HUES48 (cell line): ENCODE data around the gene KIF25.

ENCODE experiments used
- H3K27ac ChIP-seq: one replicate; pipeline ENCODE4 v1.7.0; 2013; ENCODE audit warnings: low read depth, low read length, inconsistent platforms
- H3K27me3 ChIP-seq: 2 replicates; pipeline ENCODE4 v1.6.1; 2013; ENCODE audit warnings: mild to moderate bottlenecking, low read length; ENCODE audit not compliant: control insufficient read depth, insufficient read depth
- H3K36me3 ChIP-seq: 2 replicates; pipeline ENCODE4 v1.6.1; 2013; ENCODE audit warnings: low read length; ENCODE audit not compliant: control insufficient read depth, insufficient read depth
- H3K4me1 ChIP-seq: 2 replicates; pipeline ENCODE4 v1.6.1; 2013; ENCODE audit warnings: mild to moderate bottlenecking, low read length; ENCODE audit not compliant: control insufficient read depth, insufficient read depth
- H3K4me3 ChIP-seq: 2 replicates; pipeline ENCODE4 v1.5.1; 2013; ENCODE audit warnings: mild to moderate bottlenecking, low read depth, low read length
- H3K9ac ChIP-seq: 2 replicates; pipeline ENCODE4 v1.6.1; 2013; ENCODE audit warnings: mild to moderate bottlenecking, low read depth, low read length, moderate library complexity
- H3K9me3 ChIP-seq: 2 replicates; pipeline ENCODE4 v1.6.1; 2013; ENCODE audit warnings: low read length; ENCODE audit not compliant: control insufficient read depth, insufficient read depth

KIF25 gene

DNA sequence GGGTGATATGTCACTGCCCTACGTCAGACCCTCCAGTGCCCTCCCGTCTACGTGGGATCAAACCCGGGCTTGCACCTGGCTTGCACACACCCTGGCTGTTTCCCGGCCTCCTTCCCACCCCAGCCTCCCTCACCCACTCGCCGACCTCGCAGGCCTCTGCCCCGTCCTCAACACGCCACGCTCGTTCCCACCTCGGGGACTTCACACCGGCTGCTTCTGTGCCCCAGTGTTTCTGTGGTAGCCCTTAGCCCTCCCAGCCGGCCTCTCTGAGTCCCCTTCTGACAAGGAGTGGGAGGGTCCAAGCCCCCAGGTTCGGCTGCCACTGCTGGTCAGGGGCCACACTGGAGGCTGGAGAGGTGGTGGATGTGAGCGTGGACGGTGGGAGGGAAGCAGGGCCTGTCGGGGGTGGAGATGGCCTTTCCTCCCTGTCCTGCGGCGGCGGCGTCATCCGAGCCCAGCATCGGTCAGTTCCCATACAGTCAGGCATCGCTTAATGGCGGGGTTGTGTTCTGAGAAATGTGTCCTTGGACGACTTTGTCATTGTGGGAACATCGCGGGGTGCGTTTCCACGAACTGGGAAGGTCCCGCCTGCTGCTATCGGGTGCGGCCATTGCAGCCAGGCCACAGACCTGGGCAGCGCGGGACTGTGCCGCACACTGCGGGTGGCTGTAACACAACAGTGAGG lies 11.4 kb upstream of the KIF25 start:
- H3K27ac ChIP-seq = no peak overlapping the region
- H3K36me3 ChIP-seq = no peaks in the 10 kb centered on the region
- H3K9me3 ChIP-seq = no peaks in the 10 kb centered on the region
- no peaks in the 10 kb centered on the region for H3K4me1 ChIP-seq
- no peak overlapping the region for H3K4me3 ChIP-seq
- H3K9ac ChIP-seq = no peak overlapping the region
- H3K27me3 ChIP-seq = no peaks in the 10 kb centered on the region

DNA sequence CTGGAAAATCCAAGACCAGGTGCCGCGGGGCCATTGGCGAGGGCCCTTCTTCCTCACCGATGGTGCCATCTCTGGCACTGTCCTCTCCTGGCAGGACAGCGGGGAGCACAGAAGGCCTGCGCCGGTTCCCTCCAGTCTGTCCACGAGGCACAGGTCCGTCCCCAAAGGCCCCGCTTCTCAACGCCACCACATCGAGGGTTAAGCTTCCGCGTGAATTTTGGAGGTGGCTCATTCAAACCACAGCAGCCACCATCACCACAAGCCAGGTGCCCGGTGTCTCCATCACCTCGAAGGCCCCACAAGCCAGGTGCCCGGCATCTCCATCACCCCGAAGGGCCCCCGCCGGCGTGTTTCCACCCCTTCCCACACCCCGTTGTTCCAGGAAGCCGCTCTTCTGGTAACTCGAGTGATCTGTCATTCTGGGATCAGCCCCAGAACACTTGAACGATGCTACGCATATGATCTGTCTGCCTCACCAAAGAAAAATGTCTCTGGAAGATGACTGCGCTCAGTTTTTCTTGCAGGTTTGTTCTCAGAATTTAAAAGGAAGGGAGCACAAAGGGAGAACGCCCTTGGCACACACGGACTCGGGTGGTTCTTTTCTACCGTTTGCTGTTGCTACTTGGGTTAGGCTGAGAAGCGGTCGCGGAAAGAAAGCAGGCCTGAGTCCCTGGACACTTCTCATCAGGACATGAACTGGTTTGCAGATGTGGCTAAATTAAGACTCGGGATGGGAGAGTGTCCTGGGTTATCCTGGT lies 9.9 kb upstream of the KIF25 start:
- H3K4me1 ChIP-seq = no peaks in the 10 kb centered on the region
- H3K36me3 ChIP-seq = no peaks in the 10 kb centered on the region
- H3K4me3 ChIP-seq = no peak overlapping the region
- H3K9ac ChIP-seq = no peak overlapping the region
- no peaks in the 10 kb centered on the region for H3K9me3 ChIP-seq
- no peaks in the 10 kb centered on the region for H3K27me3 ChIP-seq
- no peak overlapping the region for H3K27ac ChIP-seq

DNA sequence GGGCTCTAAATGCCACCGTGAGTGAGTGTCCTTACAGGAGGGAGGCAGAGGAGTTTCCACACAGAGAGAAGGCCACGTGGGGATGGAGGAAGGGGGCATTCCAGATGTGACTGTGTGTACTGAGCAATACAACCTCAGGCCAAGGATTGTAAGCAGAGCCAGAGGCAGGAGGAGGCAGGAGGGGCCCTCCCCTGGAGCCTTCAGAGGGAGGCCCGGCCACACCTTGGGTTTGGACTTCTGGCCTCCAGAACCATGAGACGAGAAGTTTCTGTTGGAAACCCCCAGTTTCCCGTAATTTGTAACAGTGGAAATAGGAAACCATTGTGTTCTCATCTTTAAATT lies 9.3 kb upstream of the KIF25 start:
- H3K4me1 ChIP-seq = no peaks in the 10 kb centered on the region
- H3K9ac ChIP-seq = no peak overlapping the region
- H3K27me3 ChIP-seq = no peaks in the 10 kb centered on the region
- no peaks in the 10 kb centered on the region for H3K36me3 ChIP-seq
- no peaks in the 10 kb centered on the region for H3K9me3 ChIP-seq
- H3K4me3 ChIP-seq = no peak overlapping the region
- no peak overlapping the region for H3K27ac ChIP-seq

DNA sequence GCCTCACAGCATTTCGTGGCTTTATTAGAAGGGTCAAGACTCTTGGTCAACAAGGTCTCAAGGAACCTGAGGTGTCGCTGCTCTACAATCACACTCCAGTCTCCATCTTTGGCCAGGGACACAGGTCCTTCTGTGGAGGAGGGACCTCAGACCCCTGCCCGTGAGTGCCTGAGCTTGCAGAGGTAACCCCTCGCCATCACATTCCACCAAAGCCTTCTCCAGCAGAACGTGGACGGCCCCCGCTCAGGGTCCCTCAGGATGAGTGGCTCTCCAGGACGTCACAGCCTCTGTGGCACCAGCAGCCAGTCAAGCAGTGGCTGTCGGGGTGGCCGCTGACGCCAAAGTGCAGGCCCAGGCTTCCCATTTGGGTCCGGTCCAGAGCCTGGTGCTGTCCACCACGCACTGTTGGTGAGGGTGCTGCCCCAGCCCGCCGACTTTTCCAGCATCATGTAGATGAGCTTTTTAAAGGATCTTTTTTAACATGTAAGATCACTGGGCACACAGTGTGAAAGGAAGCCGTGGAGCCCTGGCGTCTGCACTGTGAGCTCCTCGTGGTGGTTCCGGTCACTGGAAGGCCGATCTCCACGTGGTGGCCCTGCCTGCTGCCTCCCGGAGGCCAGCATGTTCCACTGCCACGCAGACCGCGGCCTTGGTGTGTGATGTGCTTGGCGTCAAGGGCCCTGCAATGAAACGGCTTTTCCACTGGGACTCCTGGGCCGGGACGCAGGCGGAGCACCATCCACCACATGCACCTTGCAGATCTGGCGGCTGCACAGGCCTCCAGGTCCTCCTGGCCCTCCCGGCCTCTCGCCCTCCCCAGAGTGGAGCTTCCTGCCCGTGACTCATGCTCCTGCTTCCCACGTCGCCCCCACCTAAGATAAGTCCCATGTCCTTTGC lies 8.3 kb upstream of the KIF25 start:
- Histone ChIP-seq H3K27ac (no peak overlapping the region), H3K4me1 (no peaks in the 10 kb centered on the region), H3K4me3 (no peak overlapping the region), H3K27me3 (no peaks in the 10 kb centered on the region), H3K9ac (no peak overlapping the region), H3K36me3 (no peaks in the 10 kb centered on the region), H3K9me3 (no peaks in the 10 kb centered on the region)

DNA sequence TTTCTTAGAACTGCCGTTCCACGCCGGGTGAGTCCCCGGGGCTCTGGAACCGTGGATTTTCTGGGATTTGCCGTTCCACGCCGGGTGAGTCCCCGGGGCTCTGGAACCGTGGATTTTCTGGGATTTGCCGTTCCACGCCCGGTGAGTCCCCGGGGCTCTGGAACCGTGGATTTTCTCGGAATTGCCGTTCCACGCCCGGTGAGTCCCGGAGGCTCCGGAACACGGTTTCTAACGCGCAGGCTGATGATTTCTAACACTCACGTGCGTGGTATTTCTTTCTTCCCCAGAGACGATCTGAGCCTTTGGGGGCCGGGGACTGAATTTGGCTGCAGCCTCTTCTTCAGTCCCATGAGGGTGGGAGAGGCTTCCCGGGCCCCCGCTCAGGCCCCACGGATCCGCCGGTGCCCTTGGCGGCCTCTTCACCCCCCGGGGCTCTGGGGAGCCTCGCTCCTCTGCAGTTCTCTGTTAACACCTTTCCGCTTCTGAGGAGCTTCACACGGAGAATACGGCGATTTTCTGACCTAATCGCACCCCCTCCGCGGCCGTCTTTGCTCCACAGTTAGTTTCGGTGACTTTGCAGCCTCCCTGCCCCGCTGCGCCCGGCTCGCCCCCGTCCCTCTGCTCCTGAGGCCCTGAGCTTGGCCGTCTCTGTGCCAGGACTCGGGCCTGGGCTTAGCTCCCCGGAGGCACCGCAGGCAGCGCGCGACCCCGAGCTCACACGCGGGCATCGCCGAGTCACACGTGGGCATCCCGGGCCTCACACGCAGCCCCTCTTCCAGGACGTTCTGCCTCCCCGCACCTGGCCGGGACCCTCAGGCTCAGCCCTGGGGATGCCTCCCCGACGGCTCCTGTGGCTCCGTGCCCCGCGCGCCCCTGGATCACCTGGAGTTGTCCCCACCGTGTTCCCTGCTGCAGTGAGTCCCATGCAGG lies 7.2 kb upstream of the KIF25 start:
- Histone ChIP-seq H3K36me3 (no peaks in the 10 kb centered on the region), H3K9me3 (no peaks in the 10 kb centered on the region), H3K4me3 (no peak overlapping the region), H3K27me3 (no peaks in the 10 kb centered on the region), H3K27ac (no peak overlapping the region), H3K4me1 (no peaks in the 10 kb centered on the region), H3K9ac (no peak overlapping the region)

DNA sequence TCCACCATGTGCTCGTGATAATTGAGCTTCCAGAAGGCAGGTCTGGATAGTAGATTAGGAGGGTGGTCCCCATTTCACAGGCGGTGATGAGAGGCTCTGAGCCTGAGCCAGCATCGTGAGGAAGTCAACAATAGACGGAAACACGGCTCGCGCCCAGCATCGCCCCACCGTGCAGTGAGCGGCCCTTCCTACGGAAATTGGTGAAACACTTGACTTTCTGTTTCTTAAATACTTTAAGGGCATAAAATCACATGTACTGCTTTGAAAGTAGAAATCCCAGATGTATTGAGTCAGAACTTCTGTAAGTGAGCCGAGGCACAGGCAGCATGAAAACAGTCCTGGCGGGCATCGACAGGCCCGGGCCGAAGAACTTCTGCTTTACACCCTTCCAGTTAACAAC lies 4.3 kb upstream of the KIF25 start:
- Histone ChIP-seq H3K9ac (no peak overlapping the region), H3K27me3 (no peaks in the 10 kb centered on the region), H3K4me1 (no peaks in the 10 kb centered on the region), H3K36me3 (no peaks in the 10 kb centered on the region), H3K9me3 (no peaks in the 10 kb centered on the region), H3K4me3 (no peak overlapping the region), H3K27ac (no peak overlapping the region)

DNA sequence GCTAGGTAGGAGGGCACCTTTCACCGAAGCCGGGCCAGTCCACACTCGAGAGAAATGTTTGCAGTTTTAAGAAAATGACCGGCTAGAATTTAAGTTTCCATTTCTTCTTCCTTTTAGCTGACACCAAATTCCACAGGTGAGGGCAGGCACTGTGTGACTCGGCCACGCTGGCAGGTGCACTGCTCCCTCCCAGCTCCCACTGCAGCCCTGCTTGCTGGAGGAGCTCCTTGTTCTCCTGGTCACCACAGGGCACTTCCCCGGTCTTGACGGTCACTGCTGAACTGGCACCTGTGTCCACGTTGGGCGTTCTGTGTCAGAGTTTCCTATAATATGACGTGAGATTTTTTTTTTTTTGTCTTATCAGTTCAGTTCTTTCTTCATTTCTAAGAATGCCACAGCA lies 3.6 kb upstream of the KIF25 start:
- no peaks in the 10 kb centered on the region for H3K27me3 ChIP-seq
- H3K36me3 ChIP-seq = no peaks in the 10 kb centered on the region
- H3K9ac ChIP-seq = no peak overlapping the region
- H3K9me3 ChIP-seq = no peaks in the 10 kb centered on the region
- no peak overlapping the region for H3K4me3 ChIP-seq
- no peak overlapping the region for H3K27ac ChIP-seq
- no peaks in the 10 kb centered on the region for H3K4me1 ChIP-seq

DNA sequence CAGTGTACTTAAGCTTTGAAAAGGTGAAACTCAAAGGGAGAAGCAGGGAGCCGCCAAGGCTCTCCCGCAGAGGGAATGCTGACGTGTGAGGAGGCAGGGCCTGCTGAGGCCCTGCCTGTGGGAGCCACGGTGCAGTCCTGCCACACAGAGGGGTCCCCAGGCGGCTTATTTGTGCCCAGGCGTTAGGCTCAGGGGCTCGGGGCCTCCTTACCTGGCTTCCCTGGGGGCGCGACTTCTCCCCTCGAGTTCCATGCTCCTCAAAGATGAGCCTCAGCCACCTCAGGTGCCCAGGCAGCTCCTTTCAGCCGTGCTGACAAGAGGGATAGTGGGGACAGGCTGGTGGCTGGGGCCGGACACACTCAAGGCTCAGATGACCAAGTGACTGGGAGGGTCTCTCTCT lies 2.2 kb upstream of the KIF25 start:
- Histone ChIP-seq H3K9ac (no peak overlapping the region), H3K9me3 (no peaks in the 10 kb centered on the region), H3K27ac (no peak overlapping the region), H3K27me3 (no peaks in the 10 kb centered on the region), H3K4me1 (no peaks in the 10 kb centered on the region), H3K4me3 (no peak overlapping the region), H3K36me3 (no peaks in the 10 kb centered on the region)

DNA sequence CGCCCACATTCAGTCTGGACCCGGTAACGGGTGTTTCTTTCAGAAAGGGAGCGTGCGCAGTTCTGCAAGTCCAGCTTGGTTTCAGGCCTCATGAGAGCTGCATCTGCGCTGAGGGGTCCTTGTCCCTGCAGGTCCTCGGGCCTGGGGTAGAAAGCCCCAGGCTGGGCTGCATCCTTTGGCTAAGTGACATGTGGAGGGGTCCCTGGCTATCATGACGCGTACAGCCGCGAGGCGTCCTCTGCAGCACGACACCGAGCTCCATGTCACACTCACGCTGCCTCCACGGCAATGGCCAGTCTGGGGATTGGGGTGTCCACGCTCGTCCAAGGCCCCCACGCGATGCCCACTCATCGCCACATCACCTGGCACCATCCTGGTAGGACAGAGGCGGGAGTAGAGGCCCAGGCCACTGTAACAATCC lies 1.7 kb upstream of the KIF25 start:
- no peaks in the 10 kb centered on the region for H3K36me3 ChIP-seq
- no peaks in the 10 kb centered on the region for H3K4me1 ChIP-seq
- H3K9ac ChIP-seq = no peak overlapping the region
- no peak overlapping the region for H3K4me3 ChIP-seq
- no peaks in the 10 kb centered on the region for H3K27me3 ChIP-seq
- H3K27ac ChIP-seq = no peak overlapping the region
- no peaks in the 10 kb centered on the region for H3K9me3 ChIP-seq

DNA sequence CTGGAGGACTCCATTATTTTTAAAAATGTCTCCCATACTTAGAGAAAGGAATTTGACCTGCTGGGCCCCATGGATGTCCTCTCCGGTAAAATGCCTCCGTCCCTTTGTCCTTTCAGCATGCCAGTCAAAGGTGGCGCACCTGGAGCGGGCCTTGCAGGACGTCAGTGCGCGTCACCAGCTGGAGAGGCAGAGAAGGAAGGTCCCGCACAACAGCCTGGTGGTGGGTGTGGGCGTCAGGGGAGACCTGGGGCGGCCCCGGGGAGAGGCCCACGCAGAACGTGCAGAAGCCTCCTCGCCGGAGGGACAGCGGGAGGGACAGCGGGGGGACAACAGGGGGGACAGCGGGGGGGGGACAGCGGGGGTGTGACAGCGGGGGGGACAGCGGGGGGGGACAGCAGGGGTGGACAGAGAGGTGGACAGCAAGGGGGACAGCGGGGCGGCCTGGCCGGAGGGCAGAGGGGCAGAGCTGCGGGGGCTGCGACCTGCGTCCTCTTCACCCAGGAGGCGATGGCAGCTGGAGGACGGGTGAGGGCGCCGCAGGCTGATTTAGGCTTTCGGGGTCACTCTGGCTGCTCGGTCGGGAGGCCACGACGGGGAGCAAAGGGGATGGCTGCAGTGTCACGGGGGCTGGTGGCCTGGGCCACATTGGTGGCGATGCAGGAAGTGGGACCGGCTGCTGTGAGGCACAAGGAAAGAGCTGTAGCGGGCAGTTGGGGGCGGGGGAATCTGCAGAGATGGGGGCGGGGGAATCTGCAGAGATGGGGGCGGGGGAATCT lies 859 bp upstream of the KIF25 start:
- no peak overlapping the region for H3K27ac ChIP-seq
- H3K9me3 ChIP-seq = no peaks in the 10 kb centered on the region
- no peaks in the 10 kb centered on the region for H3K4me1 ChIP-seq
- H3K27me3 ChIP-seq = no peaks in the 10 kb centered on the region
- H3K9ac ChIP-seq = no peak overlapping the region
- H3K4me3 ChIP-seq = no peak overlapping the region; the same call in 1 of the 2 replicates
- no peaks in the 10 kb centered on the region for H3K36me3 ChIP-seq
